GM19025 (cell line): ENCODE results near the gene SNRPA1.
"Not testable (repeated sequence)": the region's sequence is repeated elsewhere in the genome, so short reads cannot be mapped to it uniquely, and the experiment has no call there.

Experiments
- ATAC-seq: cut with Tn5 transposase; IDR thresholded peaks from one replicate; pipeline ENCODE4 v1.9.1; 2021; ENCODE audit warnings: mild to moderate bottlenecking, low read depth, moderate library complexity; ENCODE audit not compliant: unreplicated experiment

The SNRPA1 gene

GRCh38 chr15:101294731-101295606 is at the start of gene SNRPA1:
Gene SNRPA1 (minus strand): TSS chr15:101295248. CDS start chr15:101295178, 70 bp downstream.
- ATAC-seq: peak; percentile 77

- ATAC-seq: no peak
Measured at GRCh38 chr15:101342056-101342455, 47.0 kb upstream of the SNRPA1 start.

GRCh38 chr15:101338502-101339057 is 43.5 kb upstream of the SNRPA1 start:
- ATAC-seq: no peak

GRCh38 chr15:101337976-101338375 is 42.9 kb upstream of the SNRPA1 start:
- ATAC-seq: no peak

GRCh38 chr15:101333907-101334789 is 39.1 kb upstream of the SNRPA1 start:
- not testable (repeated sequence) for ATAC-seq

GRCh38 chr15:101332061-101332467 is 37.0 kb upstream of the SNRPA1 start:
- no peak for ATAC-seq

GRCh38 chr15:101329867-101330380 is 34.9 kb upstream of the SNRPA1 start:
- ATAC-seq: no peak

GRCh38 chr15:101329309-101329863 is 34.3 kb upstream of the SNRPA1 start:
- ATAC-seq: no peak

GRCh38 chr15:101328001-101328400 is 33.0 kb upstream of the SNRPA1 start:
- no peak for ATAC-seq

GRCh38 chr15:101327147-101327740 is 32.2 kb upstream of the SNRPA1 start:
- no peak for ATAC-seq

GRCh38 chr15:101326462-101327146 is 31.6 kb upstream of the SNRPA1 start:
- no peak for ATAC-seq

- no peak for ATAC-seq
Measured at GRCh38 chr15:101326026-101326315, 30.9 kb upstream of the SNRPA1 start.

- ATAC-seq: no peak
Measured at GRCh38 chr15:101325263-101326025, 30.4 kb upstream of the SNRPA1 start.

GRCh38 chr15:101324524-101325177 is 29.6 kb upstream of the SNRPA1 start:
- ATAC-seq: no peak

GRCh38 chr15:101323793-101324523 is 28.9 kb upstream of the SNRPA1 start:
- no peak for ATAC-seq

- ATAC-seq: no peak
Measured at GRCh38 chr15:101322854-101323477, 27.9 kb upstream of the SNRPA1 start.

GRCh38 chr15:101322016-101322695 is 27.1 kb upstream of the SNRPA1 start:
- no peak for ATAC-seq
